ENCODE data around the gene AKR1C2. TPM values are rescaled to one million over a fixed set of nuclear protein-coding genes. Genes with fewer than 3 reads are reported as not detected.
"Not testable (repeated sequence)": the region's sequence is repeated elsewhere in the genome, so short reads cannot be mapped to it uniquely, and the experiment has no call there.

The AKR1C2 gene
- total and polyA plus RNA-seq, 10 of the 15 experiments (the other 5 are each of a cell fraction or from before 2014, with no cell fraction given) = 0.31 to 0.44 (median 0.36) TPM; not detected in 7

DNA sequence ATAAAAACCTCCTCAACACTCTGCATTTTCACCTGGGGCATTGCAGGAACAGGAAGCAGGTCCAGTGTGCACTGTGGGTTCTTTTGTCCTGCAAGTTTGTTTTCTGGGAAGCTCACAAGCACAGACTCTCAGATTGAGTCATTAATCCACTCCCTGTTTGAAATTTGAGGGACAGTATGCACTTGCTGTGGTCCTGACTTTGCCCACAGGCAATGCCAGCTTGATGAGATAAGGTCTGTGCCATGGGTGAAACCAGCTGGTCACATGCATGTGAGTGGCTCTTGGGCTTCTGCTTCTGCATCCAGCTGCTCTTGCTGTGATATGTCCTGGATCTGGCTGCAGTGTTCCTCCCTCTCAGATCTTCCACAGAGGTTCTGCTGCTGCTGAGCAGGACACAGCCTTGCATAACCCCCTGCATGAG is 21.8 kb upstream of the AKR1C2 start:
- H3K79me2 ChIP-seq (ENCODE audit: control insufficient read depth, insufficient read depth, low read length); H2AFZ ChIP-seq (ENCODE audit: control insufficient read depth, low read depth, low read length); H4K20me1 ChIP-seq (ENCODE audit: control insufficient read depth, insufficient read depth); BruUV-seq (replicated peaks); intact Hi-C loops (cut with micrococcal nuclease; ENCODE audit: unreplicated experiment); POLR2A ChIA-PET; H3K4me2 ChIP-seq (ENCODE audit: control insufficient read depth, insufficient read depth); H3K9ac ChIP-seq (ENCODE audit: control insufficient read depth, insufficient read depth, low read length); FAIRE-seq; H3K36me3 ChIP-seq (ENCODE audit: control insufficient read depth in 2 of 2, insufficient read depth in 2 of 2, low read length in 1 of 2); H3K4me3 ChIP-seq; RAD21 ChIA-PET (ENCODE audit: unreplicated experiment); H3K27me3 ChIP-seq (replicated peaks in 1 of 2; ENCODE audit: control insufficient read depth in 2 of 2, insufficient read depth in 2 of 2, low read length in 1 of 2); ATAC-seq; in situ Hi-C loops (cut with MboI); H3K27ac ChIP-seq (ENCODE audit: control insufficient read depth, insufficient read depth); H3K4me1 ChIP-seq (ENCODE audit: control insufficient read depth, insufficient read depth, low read length); DNase-seq (ENCODE audit: low read depth, low spot score); H3K9me3 ChIP-seq (replicated peaks; ENCODE audit: control insufficient read depth, insufficient read depth, low read length): not testable (repeated sequence)
- ChIA-PET CTCF (interaction anchor here (0.8 kb wide), 1 partner anchor 41 kb away, joined by 3 read pairs; no protein-coding TSS in a partner anchor), SMC1A (ENCODE audit: uncharacterized antibody, unreplicated experiment) (interaction anchor here (0.7 kb wide), 1 partner anchor 245 kb away, joined by 3 read pairs; no protein-coding TSS in a partner anchor)

DNA sequence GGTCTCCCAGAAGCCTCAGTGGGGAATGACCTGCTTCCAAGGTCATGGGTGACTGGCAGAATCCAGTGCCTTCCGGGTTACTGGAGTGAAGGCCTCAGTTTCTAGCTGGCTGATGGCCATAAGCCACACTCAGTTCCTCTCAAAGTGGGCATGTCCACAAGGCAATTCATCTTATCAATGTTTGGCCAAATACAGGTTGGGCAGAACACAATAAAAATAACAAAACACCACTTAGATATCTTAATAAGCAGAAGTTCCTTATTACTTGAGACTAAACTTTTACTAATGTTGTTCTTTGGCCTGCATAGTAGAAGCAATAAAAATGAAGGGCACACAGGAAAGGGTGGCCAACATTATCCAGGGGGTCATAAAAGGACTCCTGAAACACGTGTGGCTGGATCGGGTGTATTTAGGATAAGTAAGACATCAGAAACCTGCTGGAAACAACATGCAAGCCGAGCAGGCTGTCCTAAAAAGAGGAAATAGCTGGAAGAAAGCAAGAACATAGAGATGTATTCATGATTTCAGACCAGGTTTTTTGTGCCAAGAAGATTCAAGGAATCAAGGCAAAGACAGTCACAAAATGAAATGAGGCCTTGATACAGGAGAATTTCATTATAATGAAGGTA is 19.6 kb upstream of the AKR1C2 start:
- ChIA-PET POLR2A (no interaction called here), CTCF (interaction anchor here (1.1 to 1.4 kb wide), 2 partner anchors 11 to 174 kb away, joined by 3 read pairs; no protein-coding TSS in a partner anchor), RAD21 (ENCODE audit: unreplicated experiment) (no interaction called here), SMC1A (ENCODE audit: uncharacterized antibody, unreplicated experiment) (no interaction called here)
- intact Hi-C loops (cut with micrococcal nuclease; ENCODE audit: unreplicated experiment) (no loop called here), in situ Hi-C loops (cut with MboI) (no loop called here)
- H3K4me1 ChIP-seq (ENCODE audit: control insufficient read depth, insufficient read depth, low read length) = no peaks in the 10 kb centered on the region
- no peaks in the 10 kb centered on the region for H4K20me1 ChIP-seq (ENCODE audit: control insufficient read depth, insufficient read depth)
- H3K9me3 ChIP-seq (replicated peaks; ENCODE audit: control insufficient read depth, insufficient read depth, low read length) = no peaks in the 10 kb centered on the region
- H3K27ac ChIP-seq (ENCODE audit: control insufficient read depth, insufficient read depth) = no peak overlapping the region
- no peak overlapping the region for H3K9ac ChIP-seq (ENCODE audit: control insufficient read depth, insufficient read depth, low read length)
- no peaks in the 10 kb centered on the region for H3K79me2 ChIP-seq (ENCODE audit: control insufficient read depth, insufficient read depth, low read length)
- H3K4me3 ChIP-seq = no peak overlapping the region
- H3K36me3 ChIP-seq (ENCODE audit: control insufficient read depth in 2 of 2, insufficient read depth in 2 of 2, low read length in 1 of 2) = no peaks in the 10 kb centered on the region
- 9% methylated on average over 4 of the region's 4 CpGs for WGBS (ENCODE audit: insufficient coverage, insufficient replicate concordance, low lambda C conversion rate, missing lambda C conversion rate)
- no TSS peak for BruUV-seq (replicated peaks)
- no peak overlapping the region for H3K4me2 ChIP-seq (ENCODE audit: control insufficient read depth, insufficient read depth)
- ATAC-seq (no peak), DNase-seq (ENCODE audit: low read depth, low spot score) (no peak), FAIRE-seq (no peak)
- H3K27me3 ChIP-seq (replicated peaks in 1 of 2; ENCODE audit: control insufficient read depth in 2 of 2, insufficient read depth in 2 of 2, low read length in 1 of 2) = no peaks in the 10 kb centered on the region
- no peak overlapping the region for H2AFZ ChIP-seq (ENCODE audit: control insufficient read depth, low read depth, low read length)
- no peak for TF ChIP-seq POLR2A (IDR thresholded peaks at IDR 0.05; ENCODE audit: low read depth, low read length)
- TF ChIP-seq FOXM1 (IDR thresholded peaks at IDR 0.05; ENCODE audit: low read depth, low read length) = no peak
- no peak for TF ChIP-seq ZNF622 (IDR thresholded peaks at IDR 0.05)
- no peak for TF ChIP-seq ZZZ3 (IDR thresholded peaks at IDR 0.05; ENCODE audit: control insufficient read depth, insufficient read length, low read depth)
- no peak for TF ChIP-seq ZSCAN29 (IDR thresholded peaks at IDR 0.05)
- no peak for TF ChIP-seq STAT3 (IDR thresholded peaks at IDR 0.05; ENCODE audit: low read depth, low read length)
- no peak for TF ChIP-seq EGR1 (IDR thresholded peaks at IDR 0.05; ENCODE audit: borderline replicate concordance in 1 of 2, low read depth in 2 of 2, low read length in 2 of 2)
- TF ChIP-seq, protein P1, sequence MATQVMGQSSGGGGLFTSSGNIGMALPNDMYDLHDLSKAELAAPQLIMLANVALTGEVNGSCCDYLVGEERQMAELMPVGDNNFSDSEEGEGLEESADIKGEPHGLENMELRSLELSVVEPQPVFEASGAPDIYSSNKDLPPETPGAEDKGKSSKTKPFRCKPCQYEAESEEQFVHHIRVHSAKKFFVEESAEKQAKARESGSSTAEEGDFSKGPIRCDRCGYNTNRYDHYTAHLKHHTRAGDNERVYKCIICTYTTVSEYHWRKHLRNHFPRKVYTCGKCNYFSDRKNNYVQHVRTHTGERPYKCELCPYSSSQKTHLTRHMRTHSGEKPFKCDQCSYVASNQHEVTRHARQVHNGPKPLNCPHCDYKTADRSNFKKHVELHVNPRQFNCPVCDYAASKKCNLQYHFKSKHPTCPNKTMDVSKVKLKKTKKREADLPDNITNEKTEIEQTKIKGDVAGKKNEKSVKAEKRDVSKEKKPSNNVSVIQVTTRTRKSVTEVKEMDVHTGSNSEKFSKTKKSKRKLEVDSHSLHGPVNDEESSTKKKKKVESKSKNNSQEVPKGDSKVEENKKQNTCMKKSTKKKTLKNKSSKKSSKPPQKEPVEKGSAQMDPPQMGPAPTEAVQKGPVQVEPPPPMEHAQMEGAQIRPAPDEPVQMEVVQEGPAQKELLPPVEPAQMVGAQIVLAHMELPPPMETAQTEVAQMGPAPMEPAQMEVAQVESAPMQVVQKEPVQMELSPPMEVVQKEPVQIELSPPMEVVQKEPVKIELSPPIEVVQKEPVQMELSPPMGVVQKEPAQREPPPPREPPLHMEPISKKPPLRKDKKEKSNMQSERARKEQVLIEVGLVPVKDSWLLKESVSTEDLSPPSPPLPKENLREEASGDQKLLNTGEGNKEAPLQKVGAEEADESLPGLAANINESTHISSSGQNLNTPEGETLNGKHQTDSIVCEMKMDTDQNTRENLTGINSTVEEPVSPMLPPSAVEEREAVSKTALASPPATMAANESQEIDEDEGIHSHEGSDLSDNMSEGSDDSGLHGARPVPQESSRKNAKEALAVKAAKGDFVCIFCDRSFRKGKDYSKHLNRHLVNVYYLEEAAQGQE (IDR thresholded peaks at IDR 0.05; ENCODE audit: low read depth, low read length) = no peak
- TF ChIP-seq NRF1 (conservative IDR thresholded peaks at IDR 0.05; ENCODE audit: low read depth, low read length) = no peak
- TF ChIP-seq CREM (IDR thresholded peaks at IDR 0.05; ENCODE audit: low read depth) = no peak
- no peak for TF ChIP-seq HDGF (IDR thresholded peaks at IDR 0.05)
- TF ChIP-seq RB1 (IDR thresholded peaks at IDR 0.05; ENCODE audit: borderline replicate concordance) = no peak
- TF ChIP-seq PML (IDR thresholded peaks at IDR 0.05; ENCODE audit: low read length) = no peak
- TF ChIP-seq DPF2 (IDR thresholded peaks at IDR 0.05) = no peak
- no peak for TF ChIP-seq YY1 (IDR thresholded peaks at IDR 0.05; ENCODE audit: low read depth, low read length)

Data from GM12878 (cell line).